Fibroblast of peridontal ligament (primary cell): ENCODE data around the gene MTCH1.

ENCODE experiments used
- DNase-seq: peaks from one replicate; pipeline ENCODE4 v3.0.0-alpha.2; 2010; ENCODE audit errors: extremely low read depth

The MTCH1 gene

GRCh38 chr6:37017606-37018197, 31.7 kb upstream of the MTCH1 start:
- no peak for DNase-seq

GRCh38 chr6:37016995-37017394, 31.0 kb upstream of the MTCH1 start:
- no peak for DNase-seq

DNA sequence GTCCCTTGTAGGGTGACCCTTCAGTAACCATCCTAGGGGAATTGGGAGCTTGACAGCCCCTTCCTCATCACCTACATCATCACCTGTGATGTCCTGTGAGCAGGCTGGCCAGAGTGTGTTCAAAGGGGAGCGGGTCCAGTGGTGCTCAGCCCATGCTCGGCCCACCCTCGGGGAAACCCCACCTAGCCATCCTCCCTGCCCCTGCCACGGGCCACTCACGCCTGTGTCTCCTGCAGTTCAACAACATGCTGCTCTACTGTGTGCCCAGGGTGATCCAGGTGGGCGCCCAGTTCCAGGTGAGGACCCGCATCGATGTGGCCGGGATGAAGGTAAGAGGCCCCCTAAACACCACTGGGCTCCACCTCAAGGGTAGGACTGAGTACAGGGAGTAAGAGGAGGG, 29.5 kb upstream of the MTCH1 start:
- DNase-seq, result no peak

DNA sequence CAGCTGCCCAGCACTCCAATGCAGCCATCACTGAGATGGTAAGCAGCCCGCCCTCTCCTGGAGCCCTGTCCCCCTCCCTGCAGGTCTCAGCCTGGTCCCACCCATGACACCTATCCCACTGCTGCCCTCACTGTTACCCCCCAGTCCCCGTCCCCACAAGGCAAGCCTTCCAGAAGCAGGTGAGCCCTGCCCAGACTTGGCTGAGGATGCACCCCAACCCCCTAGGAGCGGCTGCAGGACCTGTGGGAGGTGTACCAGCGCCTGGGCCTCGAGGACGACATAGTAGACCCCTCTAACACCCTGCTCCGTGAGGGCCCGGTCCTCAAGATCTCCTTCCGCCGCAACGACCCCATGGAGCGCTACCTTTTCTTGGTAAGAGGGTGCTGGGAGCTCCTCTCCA, 28.7 kb upstream of the MTCH1 start:
- DNase-seq, result no peak

DNA sequence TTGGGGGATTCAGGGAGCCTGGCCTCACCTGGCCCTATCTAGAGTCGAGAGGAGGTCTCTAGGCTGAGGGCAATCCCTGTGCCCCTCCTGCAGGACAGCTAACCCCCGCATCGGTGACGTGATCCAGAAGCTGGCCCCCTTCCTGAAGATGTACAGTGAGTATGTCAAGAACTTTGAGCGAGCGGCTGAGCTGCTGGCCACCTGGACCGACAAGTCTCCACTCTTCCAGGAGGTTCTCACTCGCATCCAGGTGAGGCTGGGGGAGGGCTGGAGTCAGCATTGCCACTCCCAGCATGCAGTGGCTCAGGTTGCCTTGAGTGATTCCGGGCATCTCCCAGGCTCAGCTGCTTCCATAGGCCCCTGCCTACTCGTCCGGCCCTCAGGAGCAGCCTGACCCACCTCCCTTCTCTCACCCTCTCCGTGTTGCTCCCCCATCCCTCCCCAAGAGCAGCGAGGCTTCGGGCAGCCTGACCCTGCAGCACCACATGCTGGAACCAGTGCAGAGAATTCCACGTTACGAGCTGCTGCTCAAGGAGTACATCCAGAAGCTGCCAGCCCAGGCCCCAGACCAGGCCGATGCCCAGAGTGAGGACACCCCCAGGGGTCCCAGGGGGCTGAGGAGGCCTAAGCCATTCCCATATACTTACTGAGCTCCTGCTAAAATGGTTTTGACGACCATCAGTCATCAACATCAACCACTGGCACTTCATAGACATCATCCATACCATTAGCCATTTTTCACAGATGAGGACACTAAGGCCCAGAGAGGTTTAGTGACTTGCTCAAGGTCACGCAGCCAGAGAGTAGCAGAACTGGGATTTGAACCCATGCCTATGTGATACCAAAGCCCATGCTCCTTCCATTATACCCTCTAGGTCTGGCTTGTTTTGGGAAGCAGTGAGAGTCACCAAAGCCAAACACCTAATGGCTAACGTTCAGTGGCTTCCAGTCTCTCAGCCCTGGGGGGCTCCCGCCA, 27.8 kb upstream of the MTCH1 start:
- no peak for DNase-seq

GRCh38 chr6:37011656-37012378, 25.8 kb upstream of the MTCH1 start:
- peak; percentile 79 for DNase-seq

DNA sequence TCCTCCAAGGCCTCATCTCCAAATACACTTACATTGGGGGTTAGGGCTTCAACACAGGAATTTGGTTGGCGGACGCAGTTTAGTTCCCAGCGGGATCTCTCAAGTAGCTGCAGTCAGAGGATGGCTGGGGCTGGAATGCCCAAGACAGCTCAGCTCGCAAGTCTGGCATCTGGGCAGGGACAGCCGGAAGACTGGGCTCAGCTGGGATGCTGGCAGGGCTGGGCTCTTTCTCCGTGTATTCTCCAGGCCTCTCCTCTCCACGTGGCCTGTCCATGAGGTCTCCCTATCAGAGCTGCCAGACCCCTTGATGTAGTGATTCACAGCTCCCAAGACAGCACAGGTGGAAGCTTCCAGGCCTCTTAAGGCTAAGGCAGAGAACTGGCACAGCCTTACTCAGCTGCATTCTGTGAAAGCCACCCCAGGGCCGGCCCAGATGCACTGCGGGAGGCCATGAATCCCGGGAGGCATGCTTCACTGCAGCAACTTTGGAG, 24.5 kb upstream of the MTCH1 start:
- DNase-seq, result no peak

- no peak for DNase-seq
Measured at GRCh38 chr6:37008484-37009465, 22.8 kb upstream of the MTCH1 start.

DNA sequence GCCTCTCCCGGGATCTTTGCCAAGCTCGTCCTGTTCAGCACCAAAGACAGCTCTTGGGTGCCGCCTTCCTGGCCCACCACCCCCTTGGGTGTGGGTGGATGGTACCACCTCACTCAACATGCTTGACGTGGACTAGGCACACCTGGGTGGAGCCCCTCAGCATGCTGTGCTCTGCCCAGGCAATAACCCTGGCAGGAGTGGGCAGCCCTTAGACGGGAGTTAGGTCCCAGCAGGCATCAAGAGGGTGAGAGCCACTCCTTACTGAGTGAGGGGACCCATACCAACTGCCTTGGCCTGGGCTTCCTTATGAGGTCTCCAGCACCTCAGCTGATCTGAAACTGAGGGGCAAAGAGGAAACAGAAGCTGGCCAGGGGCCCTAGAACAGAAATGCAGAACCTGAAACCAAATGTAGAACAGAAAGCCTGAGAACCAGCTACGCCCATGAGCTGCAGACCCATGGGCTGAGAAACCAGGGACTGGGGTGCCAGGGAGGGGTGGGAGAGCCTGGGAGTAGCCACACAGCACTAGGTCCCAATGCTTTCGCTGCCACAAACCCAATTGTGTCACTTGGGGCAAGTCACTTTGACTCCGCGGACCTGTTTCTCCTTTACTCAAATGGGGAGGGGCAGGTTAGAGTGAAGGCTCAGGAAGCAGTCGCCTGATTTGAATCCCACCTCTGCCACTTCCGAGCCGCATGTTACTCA, 21.5 kb upstream of the MTCH1 start:
- no peak for DNase-seq

DNA sequence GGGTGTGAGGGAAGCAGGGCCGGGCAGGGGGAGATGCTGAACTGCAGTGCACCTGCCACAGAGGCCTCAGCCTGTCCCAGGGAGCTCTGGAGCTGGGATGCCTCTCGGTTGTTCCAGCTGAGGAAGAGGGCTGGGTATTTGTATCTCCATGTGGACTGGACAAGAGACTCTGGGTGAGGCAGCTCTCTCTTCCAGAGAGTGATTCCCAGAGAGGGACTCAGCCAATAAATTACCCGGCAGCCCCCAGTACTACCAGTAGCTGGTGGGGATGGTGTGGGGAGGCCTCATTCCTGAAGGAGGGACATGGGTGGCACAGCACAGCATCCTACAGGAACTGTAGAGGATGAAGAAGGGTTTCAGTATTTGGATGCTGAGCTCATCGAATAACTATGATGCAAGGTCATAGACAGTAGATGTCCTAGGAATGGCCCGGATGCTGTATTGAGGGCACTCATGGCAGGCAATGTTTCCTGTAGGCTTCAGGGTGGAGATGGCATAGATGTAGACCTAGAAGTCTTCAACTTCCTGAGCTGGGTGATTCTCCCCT, 20.9 kb upstream of the MTCH1 start:
- DNase-seq, result peak; percentile 24

- no peak for DNase-seq
Measured at GRCh38 chr6:37005827-37006567, 20.0 kb upstream of the MTCH1 start.

- DNase-seq, result no peak
Measured at GRCh38 chr6:37005061-37005810, 19.2 kb upstream of the MTCH1 start, which contains the start of gene FGD2. FGD2 (plus strand) TSS chr6:37005655; CDS start chr6:37005818, 163 bp downstream.

DNA sequence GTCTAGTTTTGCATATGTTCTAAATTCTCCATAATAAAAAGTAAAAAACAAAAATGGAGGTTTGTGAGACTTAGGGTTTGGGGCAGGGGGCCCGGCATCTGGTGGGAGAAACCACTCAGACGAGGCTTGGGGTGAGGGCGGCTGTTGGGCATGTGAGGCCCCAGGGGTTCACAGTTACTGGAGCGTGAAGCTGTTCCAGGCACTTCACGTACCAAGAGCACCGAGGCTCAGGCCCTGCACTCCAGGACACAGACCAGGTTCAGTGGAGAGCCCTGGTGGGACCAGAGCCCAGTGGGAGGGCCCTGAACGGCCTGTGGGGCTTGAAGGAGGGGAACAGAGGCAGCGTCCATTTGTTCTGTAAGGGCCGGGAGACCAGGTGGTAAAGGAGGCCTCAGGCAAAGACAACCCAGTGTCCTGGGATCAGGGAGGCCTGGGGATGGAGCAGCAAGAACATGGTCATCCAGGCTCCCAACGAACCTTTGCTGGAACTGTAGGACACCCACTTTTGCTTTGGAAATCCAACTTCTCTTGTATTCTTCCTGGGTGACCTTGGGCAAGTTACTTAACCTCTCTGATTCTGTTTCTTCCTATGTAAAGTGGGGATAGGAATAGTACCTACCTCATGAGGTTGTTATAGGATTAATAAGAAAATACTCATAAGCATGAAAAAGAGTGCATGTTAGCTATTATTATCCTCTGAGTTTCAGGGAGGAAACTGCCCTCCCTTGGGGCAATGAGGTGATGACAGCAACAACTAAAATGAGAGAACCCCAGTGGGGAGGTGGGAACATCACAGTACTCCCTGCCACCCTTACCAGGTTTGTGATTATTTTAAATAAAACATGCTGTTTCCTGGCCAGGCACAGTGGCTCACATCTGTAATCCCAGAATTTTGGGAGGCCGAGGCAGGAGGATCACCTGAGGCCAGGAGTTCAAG, 18.3 kb upstream of the MTCH1 start:
- DNase-seq, result no peak

DNA sequence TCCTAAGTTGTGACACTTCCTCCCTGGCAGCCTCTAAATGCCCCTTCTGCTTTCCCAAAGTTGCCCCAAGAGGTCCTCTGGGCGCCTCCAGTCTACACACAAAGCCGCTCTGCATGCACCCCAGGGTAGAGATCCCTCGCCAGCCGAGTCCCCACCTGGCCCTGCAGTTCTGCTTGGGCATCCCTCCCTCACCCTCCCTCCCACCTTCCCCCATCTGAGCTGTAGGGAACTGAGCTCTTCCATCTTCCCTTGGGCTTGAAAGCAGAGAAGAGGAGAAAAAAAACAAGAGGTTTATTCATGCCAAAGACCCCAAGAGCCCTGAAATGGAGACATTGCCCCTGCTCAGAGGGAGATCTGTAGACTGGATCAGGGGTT, 13.7 kb upstream of the MTCH1 start:
- DNase-seq, result no peak

DNA sequence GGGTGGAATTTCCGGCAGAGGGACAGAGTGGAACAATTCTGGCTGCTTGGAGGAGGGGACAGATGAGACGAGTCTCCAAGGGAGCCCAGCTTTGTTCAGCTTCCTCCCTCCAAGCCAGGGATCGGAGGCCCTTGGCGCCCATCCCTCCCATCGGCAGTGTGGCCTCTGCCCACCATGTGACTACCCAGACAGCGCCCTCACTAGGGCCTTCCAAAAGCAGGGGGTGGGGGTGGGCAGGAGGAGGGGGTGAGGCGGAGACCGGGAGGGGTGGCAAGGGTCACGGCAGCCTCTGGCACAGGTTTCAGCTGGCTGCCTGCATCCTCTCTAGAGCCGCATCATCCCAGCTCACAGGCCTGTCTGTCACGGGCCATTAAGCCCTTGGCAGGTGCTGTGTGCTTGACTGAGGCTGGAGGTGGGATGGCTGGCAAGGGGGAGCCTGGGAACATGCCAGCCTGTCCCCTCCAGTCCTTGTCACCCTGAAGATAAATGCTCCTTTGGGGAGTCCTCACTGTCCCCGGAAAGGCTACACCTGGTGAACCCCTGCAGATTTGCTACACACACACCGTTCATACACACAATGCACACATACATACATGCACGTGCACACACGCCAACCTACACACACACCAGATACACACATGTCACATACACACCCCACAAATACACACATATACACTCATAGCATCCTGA, 13.2 kb upstream of the MTCH1 start:
- no peak for DNase-seq

GRCh38 chr6:36998723-36999038, 12.7 kb upstream of the MTCH1 start:
- no peak for DNase-seq
